Suppressor macrophage (primary cell): ENCODE data around the gene HMCN1.
"Not testable (repeated sequence)": the region's sequence is repeated elsewhere in the genome, so short reads cannot be mapped to it uniquely, and the experiment has no call there.

Experiments
- DNase-seq, 4 experiments: peaks; one replicate each; pipeline ENCODE4 v3.0.0-alpha.2; 2020 to 2022

The HMCN1 gene

DNA sequence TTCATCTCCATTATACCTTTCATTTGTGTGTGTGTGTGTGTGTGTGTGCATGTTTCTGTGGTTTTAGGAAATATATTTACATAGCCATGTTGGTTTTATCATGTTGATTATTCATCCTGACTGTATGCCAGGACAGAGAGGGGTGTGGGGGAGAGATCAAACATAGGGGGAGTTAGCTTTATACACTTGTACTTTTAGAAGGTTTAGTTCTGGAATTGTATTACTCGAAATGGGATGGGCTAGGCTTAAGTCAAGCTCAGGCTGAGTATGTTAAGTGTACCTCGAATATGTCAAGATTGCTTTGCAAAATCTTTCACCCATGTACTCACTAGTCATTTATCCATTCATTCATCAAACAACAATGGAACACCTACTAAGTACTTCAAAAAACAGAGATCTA is 123.3 kb downstream of the HMCN1 start:
- no peak for DNase-seq

DNA sequence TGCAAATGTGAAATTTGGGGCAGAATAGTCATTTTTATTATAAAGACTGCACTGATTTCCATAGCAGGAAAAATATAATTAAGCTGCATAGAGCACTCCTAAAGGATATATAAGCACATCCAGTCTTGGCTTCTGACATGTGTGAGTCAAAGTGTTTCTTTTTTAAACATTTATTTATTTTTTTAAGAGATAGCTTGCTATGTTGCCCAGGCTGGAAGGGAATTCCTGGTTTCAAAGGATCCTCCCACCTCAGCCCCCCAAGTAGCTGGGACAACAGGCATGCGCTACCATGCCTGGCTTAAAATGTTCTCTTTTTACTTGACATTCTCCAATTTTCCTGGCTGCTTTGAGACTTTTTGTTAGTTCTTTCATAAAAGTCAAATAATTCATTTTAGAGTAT is 126.1 kb downstream of the HMCN1 start:
- no peak for DNase-seq

GRCh38 chr1:185860859-185861258 is 126.7 kb downstream of the HMCN1 start:
- DNase-seq = no peak

DNA sequence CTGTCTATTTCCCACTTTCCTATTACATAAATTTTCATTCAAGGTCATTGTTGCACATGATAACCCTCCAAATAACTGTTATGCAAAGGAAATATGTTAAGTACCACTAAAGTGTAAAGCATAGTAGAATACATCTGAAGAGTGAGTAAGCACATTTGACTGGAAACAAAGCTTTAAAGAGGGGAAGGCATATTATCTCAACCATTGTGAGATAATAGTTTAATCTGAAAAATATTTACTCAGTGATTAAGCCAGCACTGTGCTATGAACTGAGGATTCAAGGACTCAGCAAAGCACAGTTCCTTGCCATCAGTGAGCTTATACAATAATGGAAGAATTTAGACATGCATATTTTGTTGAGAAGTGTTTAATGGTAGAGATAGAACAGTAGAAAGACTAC is 127.4 kb downstream of the HMCN1 start:
- DNase-seq = no peak

GRCh38 chr1:185862235-185862634 is 128.0 kb downstream of the HMCN1 start:
- DNase-seq = no peak

- DNase-seq = no peak
Observed at GRCh38 chr1:185864331-185864730, 130.1 kb downstream of the HMCN1 start.

DNA sequence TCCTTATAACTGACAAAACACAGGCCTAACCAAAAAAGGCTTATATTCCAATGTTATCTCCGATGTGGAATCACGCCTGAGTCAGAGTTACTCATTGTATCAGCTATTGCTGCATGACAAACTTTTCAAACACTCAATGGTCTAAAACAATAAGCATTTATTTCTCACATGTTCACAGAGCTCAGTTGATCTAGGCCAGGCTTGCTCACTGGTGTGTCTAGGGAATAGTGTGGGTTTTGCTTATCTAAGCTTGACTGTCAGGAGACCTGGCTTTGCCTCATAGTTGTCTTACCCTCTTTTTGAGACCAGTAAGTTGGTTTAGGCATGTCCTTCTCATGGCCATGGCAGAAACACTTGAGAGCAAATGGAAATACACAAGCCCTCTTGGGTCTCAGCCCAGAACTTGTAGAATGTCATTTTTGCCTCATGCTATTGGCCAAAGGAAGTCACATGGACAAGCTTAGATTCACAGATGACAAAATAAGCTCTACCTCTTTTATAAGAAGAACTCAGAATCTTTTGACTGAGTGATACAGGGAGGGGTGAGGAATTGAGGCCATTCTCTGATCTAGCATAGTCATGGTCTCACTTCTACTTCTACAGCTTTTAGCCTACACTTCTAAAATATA is 130.8 kb downstream of the HMCN1 start:
- DNase-seq = no peak

- no peak for DNase-seq
Observed at GRCh38 chr1:185869590-185869989, 135.4 kb downstream of the HMCN1 start.

DNA sequence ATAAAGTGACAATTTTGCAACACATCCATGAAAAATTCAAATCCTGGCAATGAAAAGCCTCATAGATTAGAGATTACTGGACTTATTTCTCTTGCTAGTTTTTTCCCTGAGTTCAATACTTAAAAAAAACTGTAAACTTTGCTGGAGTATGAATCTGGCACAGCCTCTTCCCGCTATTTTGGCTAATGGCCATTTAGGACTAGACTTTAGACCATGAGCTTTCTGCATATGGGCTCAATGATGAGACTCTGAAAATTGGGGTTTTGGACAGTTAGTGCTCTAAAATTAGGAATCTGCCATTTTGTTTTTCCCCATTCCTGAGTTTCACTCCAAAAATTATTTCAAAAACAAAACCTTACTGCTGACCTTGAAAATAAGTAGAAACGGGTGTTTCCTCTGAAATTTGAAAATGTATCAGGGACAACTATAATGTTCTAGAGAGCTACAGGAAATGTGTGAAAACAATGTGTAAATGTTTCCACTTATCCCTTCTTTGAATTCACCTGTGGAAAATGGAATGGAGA is 137.5 kb downstream of the HMCN1 start:
- DNase-seq = no peak

- no peak for DNase-seq
Observed at GRCh38 chr1:185874246-185874645, 140.1 kb downstream of the HMCN1 start.

DNA sequence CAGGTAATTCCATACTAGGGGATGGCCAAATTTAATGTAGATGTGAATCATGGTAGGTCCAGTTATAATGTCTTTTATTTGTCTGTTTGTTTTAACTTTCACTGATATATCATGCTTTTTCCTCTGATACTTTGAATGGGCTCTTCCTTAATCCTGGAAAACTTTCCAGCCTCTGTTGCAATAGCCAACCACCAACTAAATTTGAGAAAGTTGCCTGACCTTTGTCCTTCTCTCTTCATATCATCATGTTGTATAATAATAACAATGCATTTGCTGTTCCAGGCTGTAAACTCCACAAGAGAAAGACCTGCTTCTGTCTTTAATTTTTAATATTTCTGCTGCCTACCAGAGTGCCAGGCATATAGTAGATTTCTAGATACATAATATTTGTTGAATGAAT is 146.1 kb downstream of the HMCN1 start:
- DNase-seq = no peak

- DNase-seq = no peak
Observed at GRCh38 chr1:185880779-185881333, 146.7 kb downstream of the HMCN1 start.

- DNase-seq = no peak
Observed at GRCh38 chr1:185886046-185886445, 151.9 kb downstream of the HMCN1 start.

DNA sequence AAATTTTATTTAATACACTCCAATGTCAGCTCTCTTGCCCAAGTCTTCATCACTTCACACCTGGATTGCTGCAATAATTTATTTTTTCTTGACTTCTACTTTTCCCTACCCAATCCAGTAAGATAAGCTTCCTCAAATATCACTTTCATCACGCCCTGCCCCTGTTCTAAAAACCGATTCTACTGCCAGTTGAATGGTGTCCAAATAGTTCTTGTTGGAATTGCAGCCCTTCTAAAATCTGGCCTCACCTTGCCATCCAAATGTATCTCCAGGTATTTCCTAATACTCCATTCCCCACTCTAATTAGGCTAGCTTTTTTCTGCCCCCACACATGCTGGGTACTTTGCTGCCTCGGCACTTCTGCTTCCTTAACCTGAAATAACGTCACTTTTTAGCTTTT is 152.5 kb downstream of the HMCN1 start:
- DNase-seq = no peak

DNA sequence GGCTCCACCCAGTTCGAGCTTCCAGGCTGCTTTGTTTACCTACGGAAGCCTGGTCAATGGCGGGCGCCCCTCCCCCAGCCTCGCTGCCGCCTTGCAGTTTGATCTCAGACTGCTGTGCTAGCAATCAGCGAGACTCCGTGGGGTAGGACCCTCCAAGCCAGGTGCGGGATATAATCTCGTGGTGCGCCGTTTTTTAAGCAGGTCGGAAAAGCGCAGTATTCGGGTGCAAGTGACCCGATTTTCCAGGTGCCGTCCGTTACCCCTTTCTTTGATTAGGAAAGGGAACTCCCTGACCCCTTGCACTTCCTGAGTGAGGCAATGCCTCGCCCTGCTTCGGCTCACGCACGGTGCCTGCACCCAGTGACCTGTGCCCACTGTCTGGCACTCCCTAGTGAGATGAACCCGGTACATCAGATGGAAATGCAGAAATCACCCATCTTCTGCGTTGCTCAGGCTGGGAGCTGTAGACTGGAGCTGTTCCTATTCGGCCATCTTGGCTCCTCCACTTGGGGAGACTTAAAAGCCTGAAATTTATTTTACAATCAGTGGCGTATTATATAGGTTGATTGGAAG is 158.7 kb downstream of the HMCN1 start:
- DNase-seq = not testable (repeated sequence)

GRCh38 chr1:185894791-185895190 is 160.6 kb downstream of the HMCN1 start:
- no peak for DNase-seq

GRCh38 chr1:185895208-185895900 is 161.2 kb downstream of the HMCN1 start:
- DNase-seq = no peak

- DNase-seq = no peak
Observed at GRCh38 chr1:185896863-185897262, 162.7 kb downstream of the HMCN1 start.

- DNase-seq = no peak
Observed at GRCh38 chr1:185906186-185906585, 172.0 kb downstream of the HMCN1 start.

- DNase-seq = no peak
Observed at GRCh38 chr1:185907246-185907645, 173.1 kb downstream of the HMCN1 start.

DNA sequence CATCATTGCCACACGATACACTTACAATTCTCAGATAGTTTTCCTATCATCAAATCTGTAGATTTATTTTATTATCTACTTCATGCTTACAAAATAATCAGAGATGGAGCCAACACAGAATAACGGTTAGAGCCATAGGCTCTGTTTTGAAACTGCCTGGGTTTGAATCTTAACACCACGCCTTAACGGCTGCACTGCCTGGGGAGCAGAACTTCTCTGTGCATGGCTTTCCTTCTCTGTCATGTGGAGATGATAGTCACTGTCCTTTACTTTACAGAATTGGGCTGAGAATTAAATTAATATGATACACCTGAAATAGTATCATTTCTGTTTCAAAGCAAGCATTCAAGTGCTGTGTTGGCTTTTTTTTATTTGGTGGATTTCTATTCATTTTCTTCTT is 177.8 kb downstream of the HMCN1 start:
- DNase-seq = no peak

DNA sequence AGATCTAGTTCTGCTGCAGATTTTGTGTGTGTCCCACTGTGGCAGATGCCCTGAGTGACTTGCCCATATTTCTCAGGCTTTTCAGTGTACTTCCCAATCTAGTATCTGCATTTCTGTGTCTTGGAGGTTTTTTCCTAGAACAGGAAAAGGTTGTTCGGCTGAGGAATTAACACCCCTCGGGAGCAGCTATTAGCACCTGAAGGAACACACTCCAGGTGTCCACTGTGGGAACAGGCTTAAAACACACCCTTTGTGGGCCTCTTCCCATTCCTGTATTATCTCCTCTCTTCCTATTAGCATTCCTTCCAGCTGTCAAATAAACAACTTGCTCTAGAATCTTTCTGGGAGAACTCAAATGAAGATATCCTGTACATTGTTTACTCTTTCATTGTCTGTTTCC is 178.3 kb downstream of the HMCN1 start:
- no peak for DNase-seq

- DNase-seq = no peak
Observed at GRCh38 chr1:185914089-185914488, 179.9 kb downstream of the HMCN1 start.

DNA sequence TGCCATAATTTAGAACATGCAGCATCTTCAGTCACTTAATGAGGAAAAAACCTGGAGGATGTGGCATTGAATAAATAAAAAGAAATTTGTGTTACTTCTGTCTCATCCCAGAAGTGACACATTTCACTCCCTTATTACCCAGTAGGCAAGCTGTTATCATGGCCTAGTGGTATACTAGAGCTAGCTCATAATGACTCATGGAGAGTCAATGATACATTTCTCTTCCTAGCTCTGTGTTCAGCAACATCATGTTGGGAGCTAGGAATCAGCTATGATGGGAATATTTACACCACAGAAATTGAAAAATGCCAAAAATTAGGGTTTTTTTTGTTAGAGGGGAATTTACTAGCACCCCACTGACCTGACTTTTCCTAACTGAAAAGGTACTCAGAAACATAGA is 182.7 kb downstream of the HMCN1 start:
- DNase-seq = no peak
